NCI-H82 treated with DMSO at 0.1 percent for 48 hours (cell line): ENCODE data around the gene SARS1.

Experiments
- DNase-seq: peaks from one replicate; lab custom pipeline; 2025; ENCODE audit not compliant: unreplicated experiment; lab: John Stamatoyannopoulos, UW

Gene SARS1

GRCh38 chr1:109259674-109260557, 46.2 kb downstream of the SARS1 start:
- DNase-seq, result no peak

- no peak for DNase-seq
Measured at GRCh38 chr1:109261006-109261405, 47.3 kb downstream of the SARS1 start.

GRCh38 chr1:109261578-109261977, 47.9 kb downstream of the SARS1 start:
- DNase-seq, result no peak

DNA sequence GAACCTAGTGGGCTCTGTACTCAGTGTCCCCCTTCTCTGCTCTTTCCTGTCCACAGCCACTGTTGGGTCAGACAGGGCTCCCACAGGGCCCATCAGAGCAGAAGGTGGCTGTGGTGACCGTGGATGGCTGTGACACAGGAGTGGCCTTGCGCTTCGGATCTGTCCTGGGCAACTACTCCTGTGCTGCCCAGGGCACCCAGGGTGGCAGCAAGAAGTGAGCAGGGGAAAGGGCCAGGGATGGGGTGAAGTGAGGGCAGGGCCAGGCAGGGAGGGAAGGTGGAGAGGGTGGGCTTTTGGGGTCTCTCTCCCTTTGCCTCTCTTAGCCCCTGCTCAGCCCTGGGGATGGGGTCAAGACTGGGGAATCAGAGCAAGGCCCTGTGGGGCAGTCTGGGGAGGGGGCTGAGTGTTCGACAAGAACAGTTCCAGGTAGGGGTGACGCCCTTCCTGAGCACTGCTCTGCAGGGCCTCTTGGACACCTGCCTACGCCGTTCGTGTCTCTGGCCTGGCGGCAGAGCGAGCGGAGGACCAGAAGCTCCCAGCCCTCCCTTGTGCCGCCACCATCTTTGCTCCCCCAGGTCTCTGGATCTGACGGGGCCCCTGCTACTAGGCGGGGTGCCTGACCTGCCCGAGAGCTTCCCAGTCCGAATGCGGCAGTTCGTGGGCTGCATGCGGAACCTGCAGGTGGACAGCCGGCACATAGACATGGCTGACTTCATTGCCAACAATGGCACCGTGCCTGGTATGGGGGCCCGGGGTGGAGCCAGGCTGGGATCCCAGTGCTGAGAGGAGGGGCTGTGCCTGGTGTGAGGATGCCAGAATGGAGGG, 48.7 kb downstream of the SARS1 start:
- DNase-seq, result no peak

GRCh38 chr1:109263234-109263596, 49.5 kb downstream of the SARS1 start:
- DNase-seq, result no peak

- DNase-seq, result no peak
Measured at GRCh38 chr1:109263597-109264378, 50.1 kb downstream of the SARS1 start.

GRCh38 chr1:109264379-109264755, 50.6 kb downstream of the SARS1 start:
- DNase-seq, result no peak

DNA sequence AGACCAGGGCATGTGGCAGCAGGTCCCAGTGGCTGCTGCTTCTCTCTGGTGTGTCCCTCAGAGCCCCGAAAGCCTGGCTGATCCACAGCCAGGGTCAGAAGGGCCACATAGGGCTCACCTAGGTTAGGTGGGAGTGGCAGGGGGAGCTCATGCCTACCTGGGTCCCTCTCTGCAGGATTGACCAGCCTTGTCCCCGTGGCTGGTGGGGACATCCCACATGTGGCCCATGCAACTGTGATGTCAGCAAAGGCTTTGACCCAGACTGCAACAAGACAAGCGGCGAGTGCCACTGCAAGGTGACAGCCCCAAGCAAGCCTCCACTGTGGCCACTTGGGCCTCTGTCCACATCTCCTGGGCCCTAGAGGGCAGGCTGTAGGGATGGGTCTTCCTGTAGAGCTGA, 51.3 kb downstream of the SARS1 start:
- no peak for DNase-seq

DNA sequence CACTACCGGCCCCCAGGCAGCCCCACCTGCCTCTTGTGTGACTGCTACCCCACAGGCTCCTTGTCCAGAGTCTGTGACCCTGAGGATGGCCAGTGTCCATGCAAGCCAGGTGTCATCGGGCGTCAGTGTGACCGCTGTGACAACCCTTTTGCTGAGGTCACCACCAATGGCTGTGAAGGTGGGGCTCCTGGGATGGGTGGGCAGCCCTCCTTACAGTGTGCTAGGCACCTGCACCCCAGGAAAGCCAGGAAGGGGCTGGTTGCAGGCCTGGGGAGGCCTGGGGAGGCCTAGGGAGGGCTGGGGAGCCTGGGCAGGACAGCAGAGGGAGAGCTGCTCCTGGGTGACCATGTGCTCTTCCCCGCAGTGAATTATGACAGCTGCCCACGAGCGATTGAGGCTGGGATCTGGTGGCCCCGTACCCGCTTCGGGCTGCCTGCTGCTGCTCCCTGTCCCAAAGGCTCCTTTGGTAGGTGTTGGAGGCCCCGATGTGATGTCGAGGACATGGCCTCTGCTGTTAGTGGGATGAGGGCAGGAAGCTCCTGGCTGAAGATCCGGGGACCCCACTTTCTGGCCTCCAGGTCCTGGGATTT, 52.1 kb downstream of the SARS1 start:
- DNase-seq, result no peak

DNA sequence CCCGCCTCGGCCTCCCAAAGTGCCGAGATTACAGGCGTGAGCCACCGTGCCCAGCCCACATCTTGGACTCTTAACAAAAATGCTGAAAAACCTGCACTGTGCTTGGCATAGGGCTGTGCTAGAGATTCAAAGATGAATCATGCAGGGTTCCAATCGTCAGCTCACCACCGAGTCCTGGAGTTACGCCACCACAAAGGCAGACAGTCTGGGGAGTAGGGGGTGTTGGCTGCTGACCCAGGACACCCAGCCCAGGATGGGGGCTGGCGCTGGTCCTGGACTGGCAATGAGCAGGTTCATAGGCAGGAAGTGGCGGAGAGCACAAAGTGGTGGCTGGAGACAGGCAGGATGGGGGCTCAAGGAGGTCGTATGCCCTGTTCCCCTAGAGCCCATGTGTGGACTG, 53.2 kb downstream of the SARS1 start:
- DNase-seq, result no peak

DNA sequence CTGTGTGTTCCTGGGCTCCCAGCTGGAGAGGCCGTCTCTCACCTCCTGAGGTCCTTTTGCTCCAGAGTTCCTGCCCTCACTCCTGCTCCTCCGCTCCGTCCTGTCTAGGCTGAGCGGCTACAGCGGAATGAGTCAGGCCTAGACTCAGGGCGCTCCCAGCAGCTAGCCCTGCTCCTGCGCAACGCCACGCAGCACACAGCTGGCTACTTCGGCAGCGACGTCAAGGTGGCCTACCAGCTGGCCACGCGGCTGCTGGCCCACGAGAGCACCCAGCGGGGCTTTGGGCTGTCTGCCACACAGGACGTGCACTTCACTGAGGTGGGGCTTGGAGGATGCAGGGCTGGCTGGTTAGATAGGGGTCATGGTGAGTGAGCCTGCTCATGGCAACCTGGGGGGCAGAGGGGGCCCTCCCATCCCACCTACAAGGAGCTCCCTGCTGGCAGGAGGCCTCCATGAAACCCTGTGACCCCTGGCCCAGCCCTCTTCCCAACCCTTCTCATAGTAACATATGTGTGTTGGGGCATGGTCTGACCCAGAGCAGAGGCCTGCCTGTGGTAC, 54.1 kb downstream of the SARS1 start:
- DNase-seq, result no peak

DNA sequence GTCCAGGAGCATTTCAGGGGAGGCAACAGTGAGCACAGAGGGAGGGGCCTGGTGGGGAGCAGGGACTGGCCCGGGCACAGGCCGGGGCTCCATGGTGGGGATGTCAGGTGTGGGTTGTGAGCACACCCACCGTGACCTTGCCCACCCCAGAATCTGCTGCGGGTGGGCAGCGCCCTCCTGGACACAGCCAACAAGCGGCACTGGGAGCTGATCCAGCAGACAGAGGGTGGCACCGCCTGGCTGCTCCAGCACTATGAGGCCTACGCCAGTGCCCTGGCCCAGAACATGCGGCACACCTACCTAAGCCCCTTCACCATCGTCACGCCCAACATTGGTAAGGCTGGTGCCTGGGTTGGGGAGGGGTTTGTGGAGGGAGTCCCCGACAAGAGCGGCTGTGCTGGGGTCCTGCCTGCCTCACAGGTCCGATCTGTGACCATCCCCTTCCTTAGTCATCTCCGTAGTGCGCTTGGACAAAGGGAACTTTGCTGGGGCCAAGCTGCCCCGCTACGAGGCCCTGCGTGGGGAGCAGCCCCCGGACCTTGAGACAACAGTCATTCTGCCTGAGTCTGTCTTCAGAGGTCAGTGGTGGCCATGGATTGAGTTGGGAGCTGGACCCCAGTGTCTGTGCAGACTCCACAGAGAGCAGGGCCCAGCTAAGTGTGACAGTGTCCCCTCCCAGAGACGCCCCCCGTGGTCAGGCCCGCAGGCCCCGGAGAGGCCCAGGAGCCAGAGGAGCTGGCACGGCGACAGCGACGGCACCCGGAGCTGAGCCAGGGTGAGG, 54.9 kb downstream of the SARS1 start:
- DNase-seq, result no peak

DNA sequence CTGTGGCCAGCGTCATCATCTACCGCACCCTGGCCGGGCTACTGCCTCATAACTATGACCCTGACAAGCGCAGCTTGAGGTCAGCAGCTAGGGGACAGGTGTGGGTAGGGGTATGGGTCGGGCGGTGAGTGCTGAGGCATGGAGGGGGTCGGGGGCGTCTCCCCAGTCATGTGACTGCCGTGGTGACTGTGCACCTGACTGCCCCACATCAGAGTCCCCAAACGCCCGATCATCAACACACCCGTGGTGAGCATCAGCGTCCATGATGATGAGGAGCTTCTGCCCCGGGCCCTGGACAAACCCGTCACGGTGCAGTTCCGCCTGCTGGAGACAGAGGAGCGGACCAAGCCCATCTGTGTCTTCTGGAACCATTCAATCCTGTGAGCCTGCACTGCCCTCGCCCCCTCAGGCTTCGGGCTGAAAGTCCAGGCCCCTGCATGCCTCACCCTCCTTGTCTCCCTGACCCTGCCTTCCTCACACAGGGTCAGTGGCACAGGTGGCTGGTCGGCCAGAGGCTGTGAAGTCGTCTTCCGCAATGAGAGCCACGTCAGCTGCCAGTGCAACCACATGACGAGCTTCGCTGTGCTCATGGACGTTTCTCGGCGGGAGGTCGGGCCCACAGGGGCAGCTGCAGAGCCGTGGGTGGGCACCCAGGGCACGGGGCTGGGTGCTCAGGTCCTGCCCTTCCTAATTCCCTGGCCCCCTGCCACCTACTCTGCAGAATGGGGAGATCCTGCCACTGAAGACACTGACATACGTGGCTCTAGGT, 55.7 kb downstream of the SARS1 start:
- DNase-seq, result no peak

DNA sequence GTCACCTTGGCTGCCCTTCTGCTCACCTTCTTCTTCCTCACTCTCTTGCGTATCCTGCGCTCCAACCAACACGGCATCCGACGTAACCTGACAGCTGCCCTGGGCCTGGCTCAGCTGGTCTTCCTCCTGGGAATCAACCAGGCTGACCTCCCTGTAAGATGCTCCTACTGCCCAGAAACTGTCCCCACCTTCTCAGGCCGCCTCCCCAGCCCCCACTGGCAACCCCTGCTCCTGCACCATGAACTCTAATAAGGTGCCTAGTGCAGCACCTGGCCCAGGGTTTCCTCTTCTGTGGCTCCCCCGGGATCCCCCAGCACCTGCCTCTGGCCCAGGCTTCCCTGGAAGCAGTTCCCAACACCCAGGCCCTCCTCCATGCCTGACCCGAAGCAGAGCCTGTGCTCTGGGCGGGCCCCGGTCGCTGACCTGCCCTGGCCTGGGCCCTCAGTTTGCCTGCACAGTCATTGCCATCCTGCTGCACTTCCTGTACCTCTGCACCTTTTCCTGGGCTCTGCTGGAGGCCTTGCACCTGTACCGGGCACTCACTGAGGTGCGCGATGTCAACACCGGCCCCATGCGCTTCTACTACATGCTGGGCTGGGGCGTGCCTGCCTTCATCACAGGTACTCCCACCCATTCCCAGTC, 56.4 kb downstream of the SARS1 start:
- no peak for DNase-seq

GRCh38 chr1:109270623-109271317, 57.1 kb downstream of the SARS1 start:
- no peak for DNase-seq

DNA sequence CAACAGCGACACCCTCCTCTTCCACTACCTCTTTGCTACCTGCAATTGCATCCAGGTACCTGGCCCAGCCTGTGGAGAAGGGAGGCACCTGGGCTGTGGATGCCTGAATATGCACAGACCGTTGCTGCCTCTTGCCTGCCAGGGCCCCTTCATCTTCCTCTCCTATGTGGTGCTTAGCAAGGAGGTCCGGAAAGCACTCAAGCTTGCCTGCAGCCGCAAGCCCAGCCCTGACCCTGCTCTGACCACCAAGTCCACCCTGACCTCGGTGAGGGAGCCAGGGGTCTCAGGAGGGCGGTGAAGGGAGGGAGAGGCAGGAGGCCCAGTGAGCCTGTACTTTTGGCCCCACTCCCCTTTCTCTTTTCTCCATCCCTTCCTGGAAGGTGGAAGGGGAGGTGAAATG, 57.7 kb downstream of the SARS1 start:
- no peak for DNase-seq

- no peak for DNase-seq
Measured at GRCh38 chr1:109272021-109272799, 58.5 kb downstream of the SARS1 start.
